Mesodermal cell (in vitro differentiated cells): Measurements from ENCODE around the gene OR2M5. TPM values are rescaled to one million over a fixed set of nuclear protein-coding genes. Genes with fewer than 3 reads are reported as not detected.

Source experiments
- H3K27ac ChIP-seq: 2 replicates; pipeline ENCODE4 v1.7.0; 2013; ENCODE audit warnings: mild to moderate bottlenecking, low read depth, low read length, moderate library complexity; ENCODE audit not compliant: severe bottlenecking
- H3K36me3 ChIP-seq: 2 replicates; pipeline ENCODE4 v1.7.1; 2013; ENCODE audit warnings: mild to moderate bottlenecking, low read length, moderate library complexity; ENCODE audit not compliant: control insufficient read depth, insufficient read depth
- H3K4me1 ChIP-seq: one replicate; pipeline ENCODE4 v1.7.1; 2013; ENCODE audit warnings: mild to moderate bottlenecking, low read length; ENCODE audit not compliant: insufficient read depth, control insufficient read depth, poor library complexity, severe bottlenecking
- H3K4me3 ChIP-seq: 2 replicates; pipeline ENCODE4 v1.7.0; 2013; ENCODE audit warnings: low read length, control low read depth, mild to moderate bottlenecking; ENCODE audit not compliant: insufficient read depth, poor library complexity, severe bottlenecking; ENCODE audit errors: extremely low read depth
- H3K9me3 ChIP-seq: 2 replicates; pipeline ENCODE4 v1.7.1; 2013; ENCODE audit warnings: mild to moderate bottlenecking, low read length, moderate library complexity; ENCODE audit not compliant: control insufficient read depth
- WGBS, 2 experiments: methylation state at CpG; one replicate each; pipeline ENCODE4 v1.1.5; 2013; ENCODE audit warnings: missing lambda C conversion rate in 2 of 2; ENCODE audit not compliant: insufficient coverage in 2 of 2; 5-methylcytosine and 5-hydroxymethylcytosine counted together
- polyA plus RNA-seq, 2 experiments: library from polyadenylated mRNA; stranded (reverse); fragments of 50-300 nt; gene quantifications; one replicate each; pipeline ENCODE4 v1.2.3, GENCODE V29; 2013

Gene OR2M5
- not detected for polyA plus RNA-seq (2013, experiment 1 of 2)
- polyA plus RNA-seq (2013, experiment 2 of 2): not detected

- Histone ChIP-seq H3K4me1 (no peaks in the 10 kb centered on the region), H3K36me3 (no peaks in the 10 kb centered on the region), H3K4me3 (no peak within 1 kb of the TSS), H3K27ac (no peak within 1 kb of the TSS), H3K9me3 (peaks cover 38% of the 10 kb centered on the region)
- no CpG with 5 or more reads among the region's 3 CpGs for WGBS, 2 experiments
Measured at GRCh38 chr1:248144513-248145198, at the start of gene OR2M5. Gene OR2M5, plus strand, starts transcription at chr1:248145148. Its CDS starts 0 bp downstream, at chr1:248145148.

- WGBS, 2 experiments: no CpG with 5 or more reads among the region's 1 CpG
- Histone ChIP-seq H3K36me3 (no peaks in the 10 kb centered on the region), H3K9me3 (peaks cover 51% of the 10 kb centered on the region), H3K27ac (no peak overlapping the region), H3K4me3 (no peak overlapping the region), H3K4me1 (no peaks in the 10 kb centered on the region)
Measured at GRCh38 chr1:248098529-248098928, 46.4 kb upstream of the OR2M5 start.

GRCh38 chr1:248102847-248103246 is 42.1 kb upstream of the OR2M5 start:
- Histone ChIP-seq H3K27ac (no peak overlapping the region), H3K36me3 (no peaks in the 10 kb centered on the region), H3K9me3 (peaks cover 59% of the 10 kb centered on the region), H3K4me3 (no peak overlapping the region), H3K4me1 (no peaks in the 10 kb centered on the region)

GRCh38 chr1:248111157-248111556 is 33.8 kb upstream of the OR2M5 start:
- no peaks in the 10 kb centered on the region for H3K36me3 ChIP-seq
- no peak overlapping the region for H3K27ac ChIP-seq
- no peaks in the 10 kb centered on the region for H3K4me1 ChIP-seq
- no peak overlapping the region for H3K4me3 ChIP-seq
- H3K9me3 ChIP-seq: peaks cover 55% of the 10 kb centered on the region
- 38 to 79% methylated on average over 2 to 4 of the region's 5 CpGs for WGBS, 2 experiments

- Histone ChIP-seq H3K36me3 (no peaks in the 10 kb centered on the region), H3K9me3 (peaks cover 40% of the 10 kb centered on the region), H3K27ac (no peak overlapping the region), H3K4me1 (no peaks in the 10 kb centered on the region), H3K4me3 (no peak overlapping the region)
- WGBS, 2 experiments: 69 to 73% methylated on average over 5 of the region's 7 CpGs
Measured at GRCh38 chr1:248114890-248115289, 30.1 kb upstream of the OR2M5 start.

- peaks cover 57% of the 10 kb centered on the region for H3K9me3 ChIP-seq
- H3K27ac ChIP-seq: no peak overlapping the region
- no peaks in the 10 kb centered on the region for H3K4me1 ChIP-seq
- no peaks in the 10 kb centered on the region for H3K36me3 ChIP-seq
- no peak overlapping the region for H3K4me3 ChIP-seq
- WGBS, 2 experiments: 75 to 78% methylated on average over 5 of the region's 5 CpGs
Measured at GRCh38 chr1:248127653-248128052, 17.3 kb upstream of the OR2M5 start.

- H3K4me1 ChIP-seq: no peaks in the 10 kb centered on the region
- H3K27ac ChIP-seq: no peak overlapping the region
- H3K4me3 ChIP-seq: no peak overlapping the region
- peaks cover 49% of the 10 kb centered on the region for H3K9me3 ChIP-seq
- H3K36me3 ChIP-seq: no peaks in the 10 kb centered on the region
- WGBS, 2 experiments: 82 to 91% methylated on average over 18 to 19 of the region's 21 CpGs
Measured at GRCh38 chr1:248136811-248137210, 8.1 kb upstream of the OR2M5 start.

GRCh38 chr1:248140846-248141245 is 4.1 kb upstream of the OR2M5 start:
- no peak overlapping the region for H3K27ac ChIP-seq
- H3K36me3 ChIP-seq: no peaks in the 10 kb centered on the region
- H3K9me3 ChIP-seq: peaks cover 29% of the 10 kb centered on the region
- WGBS, 2 experiments: no CpG with 5 or more reads among the region's 1 CpG
- H3K4me1 ChIP-seq: no peaks in the 10 kb centered on the region
- H3K4me3 ChIP-seq: no peak overlapping the region

- H3K27ac ChIP-seq: no peak overlapping the region
- H3K4me1 ChIP-seq: no peaks in the 10 kb centered on the region
- no CpG with 5 or more reads among the region's 1 CpG for WGBS, 2 experiments
- peaks cover 40% of the 10 kb centered on the region for H3K9me3 ChIP-seq
- H3K36me3 ChIP-seq: no peaks in the 10 kb centered on the region
- no peak overlapping the region for H3K4me3 ChIP-seq
Measured at GRCh38 chr1:248143311-248143710, 1.6 kb upstream of the OR2M5 start.

GRCh38 chr1:248152056-248152827 is 7.3 kb downstream of the OR2M5 start:
- Histone ChIP-seq H3K9me3 (peaks cover 43% of the 10 kb centered on the region), H3K4me3 (no peak overlapping the region), H3K4me1 (no peaks in the 10 kb centered on the region), H3K27ac (no peak overlapping the region), H3K36me3 (no peaks in the 10 kb centered on the region)
- WGBS, 2 experiments: 73 to 76% methylated on average over 5 to 6 of the region's 6 CpGs

- Histone ChIP-seq H3K9me3 (peaks cover 45% of the 10 kb centered on the region), H3K27ac (no peak overlapping the region)
- no CpG with 5 or more reads among the region's 1 CpG for WGBS, 2 experiments
Measured at GRCh38 chr1:248155927-248156326, 11.0 kb downstream of the OR2M5 start.

More at GRCh38 chr1:248155927-248156326, 11.0 kb downstream of the OR2M5 start:
- H3K36me3 ChIP-seq: no peaks in the 10 kb centered on the region
- no peaks in the 10 kb centered on the region for H3K4me1 ChIP-seq
- no peak overlapping the region for H3K4me3 ChIP-seq
